Spinal cord (tissue), 10 donors: ENCODE data around the gene SMYD2. TPM values are rescaled to one million over a fixed set of nuclear protein-coding genes. Genes with fewer than 3 reads are reported as not detected.

Source experiments
- DNase-seq, 6 donors: peaks; one replicate each; pipeline versions ENCODE4 v3.0.0 to v3.0.0-alpha.2; 2013 to 2015; ENCODE audit warnings: low spot score in 6 of 6, low read depth in 4 of 6
- H3K27ac ChIP-seq: one replicate; pipeline ENCODE4 v1.5.1; 2013; ENCODE audit warnings: low read depth, low read length, control low read depth
- H3K27me3 ChIP-seq: one replicate; pipeline ENCODE4 v1.6.1; 2013; ENCODE audit warnings: low read length; ENCODE audit not compliant: control insufficient read depth, insufficient read depth
- H3K36me3 ChIP-seq: one replicate; pipeline ENCODE4 v1.6.1; 2013; ENCODE audit warnings: low read length; ENCODE audit not compliant: control insufficient read depth, insufficient read depth
- H3K4me1 ChIP-seq: one replicate; pipeline ENCODE4 v1.6.1; 2013; ENCODE audit warnings: low read length; ENCODE audit not compliant: control insufficient read depth, insufficient read depth
- H3K4me3 ChIP-seq: one replicate; pipeline ENCODE4 v1.5.1; 2013; ENCODE audit warnings: low read depth, low read length, control low read depth
- H3K9me3 ChIP-seq: one replicate; pipeline ENCODE4 v1.6.1; 2013; ENCODE audit warnings: low read length; ENCODE audit not compliant: control insufficient read depth, insufficient read depth
- WGBS: methylation state at CpG from one replicate; pipeline ENCODE4 v1.1.5; 2013; ENCODE audit warnings: missing lambda C conversion rate; ENCODE audit not compliant: insufficient coverage; 5-methylcytosine and 5-hydroxymethylcytosine counted together
- polyA plus RNA-seq, 2 donors: library from polyadenylated mRNA; unstranded; fragments of 120-200 nt; gene quantifications; one replicate each; pipeline ENCODE4 v1.2.1, GENCODE V29; 2013; ENCODE audit not compliant: insufficient read length in 2 of 2
- total RNA-seq, 2 donors: library from RNA; depleted of rRNA in 1 of 2; stranded (reverse); fragments of 120-200 nt in 1 of 2; fragments of >200 nt in 1 of 2; gene quantifications; one replicate each; pipeline versions ENCODE4 v1.2.3 to v1.2.4, GENCODE V29; 2013 to 2014
- donor health status: healthy.

The SMYD2 gene
- total and polyA plus RNA-seq, 4 donors, result 36.7 to 65.1 (median 52.2) TPM

DNA sequence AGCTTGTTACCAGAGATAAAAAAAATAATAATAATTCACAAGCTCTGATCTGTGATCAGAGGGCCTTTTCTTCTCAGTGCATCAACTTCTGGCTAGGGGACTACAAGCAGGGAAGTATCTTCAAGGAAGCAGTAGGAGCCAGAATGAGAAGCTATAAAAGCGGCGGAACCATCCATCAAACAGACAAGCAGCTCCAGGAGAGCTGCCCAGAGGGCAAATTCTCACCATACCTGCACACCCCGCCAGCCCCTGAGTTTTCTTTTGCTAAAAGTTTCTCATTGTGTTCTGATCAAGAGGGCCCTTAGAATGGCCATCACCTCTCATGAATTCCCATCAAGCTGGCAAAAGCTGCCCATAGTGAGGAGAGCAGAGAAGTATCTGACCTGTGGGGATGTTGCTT is 99.4 kb downstream of the SMYD2 start:
- Histone ChIP-seq H3K9me3 (no peaks in the 10 kb centered on the region), H3K27ac (no peak overlapping the region), H3K36me3 (peaks cover 15% of the 10 kb centered on the region), H3K27me3 (no peaks in the 10 kb centered on the region), H3K4me3 (no peak overlapping the region), H3K4me1 (no peaks in the 10 kb centered on the region)
- DNase-seq, result no peak
- WGBS, result 60% methylated on average over 3 of the region's 3 CpGs

DNA sequence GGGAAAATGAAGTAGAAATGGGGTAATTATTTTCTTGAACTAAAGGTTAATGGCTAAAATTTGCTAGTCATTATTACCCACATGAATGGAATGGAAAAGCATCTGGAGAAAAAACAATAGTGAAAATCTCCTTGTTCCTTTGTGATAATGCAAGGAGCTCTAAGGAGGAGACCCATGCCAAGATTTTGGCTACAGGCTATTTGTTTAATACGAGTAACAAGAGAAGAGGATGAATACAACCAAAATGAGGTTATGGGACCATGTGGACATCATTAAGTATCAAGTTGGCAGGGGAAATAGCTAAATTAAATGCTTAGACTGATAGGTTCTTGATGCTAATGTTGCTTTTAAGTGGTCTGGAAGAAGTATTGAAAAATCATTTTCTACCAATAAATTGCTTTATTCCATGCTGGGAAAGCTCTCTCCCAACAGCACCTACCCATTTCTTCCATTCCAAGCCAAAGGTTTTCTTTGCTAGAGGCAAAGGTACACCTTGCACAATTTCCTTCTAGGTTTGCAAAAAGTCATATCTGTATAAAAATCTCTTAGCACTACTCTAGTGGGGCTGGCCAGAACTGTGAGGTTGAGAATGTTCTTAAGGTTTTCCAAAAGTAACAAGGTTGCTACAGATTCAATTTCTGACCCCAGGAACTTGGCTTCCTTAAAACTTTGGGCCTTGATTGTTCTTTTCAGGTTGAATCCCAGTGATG is 100.2 kb downstream of the SMYD2 start:
- WGBS, result 56% methylated on average over 1 of the region's 1 CpG
- H3K9me3 ChIP-seq, result no peaks in the 10 kb centered on the region

DNA sequence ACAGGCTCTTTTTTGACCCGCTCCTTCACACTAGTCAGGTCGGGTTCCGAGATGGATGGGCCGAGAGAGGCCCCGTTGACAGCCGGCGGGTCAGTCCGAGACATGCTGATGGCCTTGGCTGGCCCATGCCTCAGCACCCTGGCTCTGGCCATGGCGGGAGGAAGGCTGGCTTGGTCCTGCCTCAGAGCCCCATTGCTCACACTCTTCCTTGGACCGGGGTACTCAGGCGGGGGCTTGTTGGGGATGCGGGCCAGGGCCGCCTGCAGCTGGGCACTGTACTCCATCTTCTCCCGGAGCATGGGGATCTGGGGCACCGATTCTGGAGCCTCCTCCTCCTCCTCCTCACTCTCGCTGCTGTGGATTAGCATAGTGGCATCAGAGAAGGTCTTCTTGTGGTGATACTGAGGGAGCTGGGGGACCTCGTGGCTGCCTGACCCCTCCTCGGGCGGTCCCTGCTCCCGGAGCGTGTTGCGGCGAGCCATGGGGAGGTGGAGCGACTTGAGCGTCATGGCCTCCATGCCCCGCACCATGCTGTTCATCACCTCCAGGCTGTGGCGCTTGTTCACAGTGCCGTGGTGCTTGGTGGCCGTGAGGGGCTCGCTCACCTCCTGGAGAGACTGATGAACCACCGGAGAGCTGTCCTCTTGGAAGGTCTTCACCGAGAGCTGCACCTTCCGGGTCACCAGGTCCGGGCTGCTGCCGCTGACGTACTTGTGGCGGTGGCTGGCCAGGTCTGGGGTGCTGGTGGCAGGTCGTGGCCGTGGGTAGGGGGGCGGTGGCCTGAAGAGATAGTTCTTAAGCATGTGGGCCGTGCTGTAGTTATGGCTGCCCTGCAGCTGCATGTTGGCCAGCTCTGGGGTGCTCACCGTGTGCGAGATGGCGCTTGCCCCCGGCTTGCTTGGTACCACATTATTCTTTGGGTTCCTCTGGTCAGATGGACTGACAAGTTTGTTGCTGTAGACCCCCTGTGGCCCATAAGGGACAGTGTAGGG is 102.7 kb downstream of the SMYD2 start:
- H3K27me3 ChIP-seq, result no peaks in the 10 kb centered on the region
- WGBS, result 96% methylated on average over 39 of the region's 45 CpGs
- DNase-seq, result no peak
- no peak overlapping the region for H3K4me3 ChIP-seq
- peaks cover 19% of the 10 kb centered on the region for H3K36me3 ChIP-seq
- H3K27ac ChIP-seq, result no peak overlapping the region
- H3K9me3 ChIP-seq, result no peaks in the 10 kb centered on the region
- H3K4me1 ChIP-seq, result no peaks in the 10 kb centered on the region

More for the DNA sequence above, 100.2 kb downstream of the SMYD2 start:
- Histone ChIP-seq H3K36me3 (peaks cover 15% of the 10 kb centered on the region), H3K4me3 (no peak overlapping the region), H3K27ac (no peak overlapping the region), H3K4me1 (no peaks in the 10 kb centered on the region), H3K27me3 (no peaks in the 10 kb centered on the region)
- DNase-seq, result no peak

DNA sequence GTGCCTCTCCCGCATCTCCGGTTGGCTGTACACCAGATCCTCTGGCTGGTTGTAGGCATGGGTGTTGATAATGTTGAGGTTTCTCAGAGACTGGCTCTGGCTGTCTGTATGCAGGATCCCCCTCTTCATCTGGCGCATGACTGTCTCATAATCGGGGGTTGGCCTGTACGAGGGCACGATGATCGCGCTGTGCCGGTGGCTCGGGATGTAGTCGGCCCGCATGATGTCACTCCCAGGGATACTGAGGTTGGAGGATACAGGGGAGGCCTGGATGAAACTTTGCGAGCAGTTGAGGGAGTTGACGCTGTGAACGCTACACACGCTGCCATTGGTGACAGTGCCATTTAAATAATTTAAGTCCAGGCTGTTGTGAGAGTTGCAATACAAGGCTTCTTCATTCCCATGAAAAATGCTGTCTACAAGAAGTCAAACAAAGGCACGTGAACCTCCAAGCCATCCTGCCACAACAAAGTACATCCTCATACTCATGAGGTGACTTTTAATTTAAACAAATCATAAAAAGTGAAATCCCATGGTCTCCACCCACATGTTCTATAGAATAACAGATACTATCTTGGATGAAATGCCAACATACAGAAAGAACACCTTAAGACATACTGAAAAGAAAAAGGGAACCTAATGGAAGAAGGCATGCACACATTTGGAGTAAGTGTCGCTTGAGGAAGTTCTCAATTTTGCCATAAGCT is 103.6 kb downstream of the SMYD2 start:
- WGBS, result 99% methylated on average over 13 of the region's 18 CpGs
- no peaks in the 10 kb centered on the region for H3K4me1 ChIP-seq
- H3K4me3 ChIP-seq, result no peak overlapping the region
- H3K27ac ChIP-seq, result no peak overlapping the region
- no peaks in the 10 kb centered on the region for H3K27me3 ChIP-seq
- no peak for DNase-seq
- no peaks in the 10 kb centered on the region for H3K9me3 ChIP-seq
- peaks cover 19% of the 10 kb centered on the region for H3K36me3 ChIP-seq

DNA sequence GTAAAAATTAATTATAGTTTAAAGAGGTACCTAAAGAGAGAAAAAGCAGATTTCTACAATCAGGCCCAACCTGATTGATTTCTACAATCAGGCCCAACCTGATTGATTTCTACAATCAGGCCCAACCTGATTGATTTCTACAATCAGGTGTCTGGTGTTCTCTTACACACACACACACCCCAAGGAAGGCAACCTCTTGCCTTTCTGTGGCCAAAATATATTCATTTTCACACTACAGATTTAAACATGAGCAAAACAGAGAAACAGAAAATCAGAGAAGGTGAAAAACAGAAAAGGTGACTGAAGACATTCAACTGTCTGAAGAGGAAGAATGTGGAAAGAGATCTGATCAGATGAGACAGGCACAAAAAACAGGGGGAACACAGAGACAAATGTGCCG is 104.5 kb downstream of the SMYD2 start:
- no peak for DNase-seq
- no peak overlapping the region for H3K4me3 ChIP-seq
- WGBS, result no CpG with 5 or more reads among the region's 1 CpG
- no peak overlapping the region for H3K27ac ChIP-seq
- H3K27me3 ChIP-seq, result no peaks in the 10 kb centered on the region
- H3K36me3 ChIP-seq, result peaks cover 19% of the 10 kb centered on the region
- H3K9me3 ChIP-seq, result no peaks in the 10 kb centered on the region
- H3K4me1 ChIP-seq, result no peaks in the 10 kb centered on the region

- Histone ChIP-seq H3K27ac (no peak overlapping the region), H3K9me3 (no peaks in the 10 kb centered on the region), H3K27me3 (no peaks in the 10 kb centered on the region), H3K4me1 (no peaks in the 10 kb centered on the region), H3K36me3 (peaks cover 19% of the 10 kb centered on the region), H3K4me3 (no peak overlapping the region)
- no peak for DNase-seq
- 100% methylated on average over 2 of the region's 7 CpGs for WGBS
Measured at GRCh38 chr1:214386333-214386732, 105.4 kb downstream of the SMYD2 start.
